Stimulated activated CD4-positive, alpha-beta T cell treated with anti-CD3 and anti-CD28 coated beads, Interleukin-2, amount 100 ng/mL, for 48 hours (primary cell): Measurements from ENCODE around the gene SLC9A7.
A peak's percentile ranks its signal among the peaks of the same experiment; 100 is the strongest.
"Not testable (repeated sequence)": the region's sequence is repeated elsewhere in the genome, so short reads cannot be mapped to it uniquely, and the experiment has no call there.

Source experiments
- DNase-seq, 2 donors: peaks; one replicate each; pipeline ENCODE4 v3.0.0-alpha.2; 2020

The SLC9A7 gene

GRCh38 chrX:46750889-46751288 lies 8.0 kb downstream of the SLC9A7 start:
- DNase-seq = no peak

DNA sequence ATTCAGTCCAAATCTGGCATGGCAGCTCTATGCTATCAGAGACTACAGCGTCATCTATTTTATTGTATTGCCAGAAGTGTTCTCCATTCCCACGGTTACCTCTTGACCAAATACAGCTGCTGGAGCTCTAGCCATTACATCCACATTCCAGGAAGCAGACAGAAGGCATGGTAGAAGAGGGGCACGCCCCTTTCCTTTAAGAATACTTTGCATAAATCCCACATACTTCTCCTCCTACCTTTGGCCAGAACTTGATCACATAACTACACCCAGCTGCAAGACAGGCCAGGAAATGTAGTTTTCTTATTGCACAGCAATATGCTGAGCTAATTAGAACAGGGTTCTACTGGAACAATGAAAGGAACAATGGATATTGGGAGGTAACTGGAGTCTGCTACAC lies 14.9 kb downstream of the SLC9A7 start:
- DNase-seq = no peak

- no peak for DNase-seq
Observed at GRCh38 chrX:46743046-46743445, 15.9 kb downstream of the SLC9A7 start.

- no peak for DNase-seq
Observed at GRCh38 chrX:46739736-46740135, 19.2 kb downstream of the SLC9A7 start.

DNA sequence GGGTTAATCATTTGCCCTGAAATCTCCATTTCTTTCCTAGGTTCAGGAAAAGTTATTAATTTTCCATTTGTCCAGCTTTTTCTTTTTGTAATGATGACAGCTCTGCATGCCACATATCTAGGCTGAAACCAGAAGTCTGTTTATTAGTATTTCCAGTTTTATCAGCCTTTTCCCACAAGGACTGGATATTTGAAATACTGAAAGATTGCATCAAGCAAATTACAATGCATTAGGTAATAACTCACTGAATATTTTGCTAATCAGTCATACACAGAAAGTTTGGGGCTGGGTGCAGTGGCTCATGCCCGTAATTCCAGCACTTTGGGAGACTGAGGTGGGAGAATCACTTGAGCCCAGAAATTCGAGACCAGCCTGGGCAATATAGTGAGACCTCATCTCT lies 21.5 kb downstream of the SLC9A7 start:
- DNase-seq = no peak

GRCh38 chrX:46737041-46737440 lies 21.9 kb downstream of the SLC9A7 start:
- no peak for DNase-seq

DNA sequence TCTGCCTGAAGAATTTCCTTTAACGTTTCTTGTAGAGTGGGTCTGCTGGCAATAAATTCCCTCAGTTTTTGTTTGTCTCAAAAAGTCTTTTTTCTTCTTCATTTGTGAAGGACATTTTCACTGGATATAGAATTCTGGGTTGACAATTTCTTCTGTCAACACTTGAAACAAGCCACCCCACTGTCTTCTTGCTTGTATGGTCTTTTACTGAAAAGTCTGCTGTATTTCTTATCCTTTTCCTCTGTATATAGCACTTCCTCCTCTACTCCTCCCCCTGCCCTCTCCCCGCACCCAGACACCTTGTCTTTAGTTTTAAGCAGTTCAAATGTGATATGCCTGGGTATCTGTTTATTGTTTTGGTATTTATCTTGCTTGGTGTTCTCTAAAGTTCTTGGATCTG lies 23.3 kb downstream of the SLC9A7 start:
- no peak for DNase-seq

DNA sequence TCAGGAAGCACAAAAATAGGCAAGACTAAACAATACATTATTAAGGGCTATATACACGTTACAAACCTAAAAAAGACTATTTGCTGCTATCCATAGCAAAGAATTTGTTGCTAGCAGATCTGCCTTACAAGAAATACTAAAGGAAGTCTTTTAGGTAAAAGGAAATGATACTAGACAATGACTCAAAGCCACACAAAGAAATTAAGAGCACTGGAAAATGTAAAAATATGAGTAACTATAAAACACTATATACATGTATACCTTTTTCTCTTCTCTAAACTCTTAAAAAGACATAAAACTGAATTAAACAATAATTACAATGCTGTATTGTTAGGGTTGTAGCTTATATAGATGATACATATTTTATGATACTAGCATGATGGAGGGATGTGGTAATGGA lies 25.7 kb downstream of the SLC9A7 start:
- no peak for DNase-seq

DNA sequence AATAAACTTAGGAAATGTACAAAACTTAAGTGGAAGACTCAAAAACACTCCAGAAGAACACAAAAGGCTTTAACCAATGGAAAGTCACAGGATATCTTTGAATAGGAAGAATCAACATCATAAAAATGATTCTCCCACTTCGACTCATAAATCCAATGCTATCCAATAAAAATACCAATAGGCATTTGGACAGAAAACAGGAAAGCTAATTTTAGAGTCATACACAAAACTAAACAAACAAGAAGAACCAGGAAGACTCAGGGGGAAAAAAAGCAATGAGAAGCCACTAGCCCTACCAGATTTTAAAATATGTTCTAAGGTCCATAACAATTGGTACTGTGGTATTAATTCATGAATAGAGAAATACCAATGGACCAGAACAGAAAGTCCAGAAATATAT lies 28.2 kb downstream of the SLC9A7 start:
- no peak for DNase-seq

GRCh38 chrX:46727441-46727840 lies 31.5 kb downstream of the SLC9A7 start:
- no peak for DNase-seq

GRCh38 chrX:46723569-46723927 lies 35.4 kb downstream of the SLC9A7 start:
- DNase-seq = not testable (repeated sequence)

- DNase-seq = no peak
Observed at GRCh38 chrX:46722742-46723568, 36.0 kb downstream of the SLC9A7 start.

- DNase-seq = no peak
Observed at GRCh38 chrX:46716796-46717195, 42.1 kb downstream of the SLC9A7 start.

DNA sequence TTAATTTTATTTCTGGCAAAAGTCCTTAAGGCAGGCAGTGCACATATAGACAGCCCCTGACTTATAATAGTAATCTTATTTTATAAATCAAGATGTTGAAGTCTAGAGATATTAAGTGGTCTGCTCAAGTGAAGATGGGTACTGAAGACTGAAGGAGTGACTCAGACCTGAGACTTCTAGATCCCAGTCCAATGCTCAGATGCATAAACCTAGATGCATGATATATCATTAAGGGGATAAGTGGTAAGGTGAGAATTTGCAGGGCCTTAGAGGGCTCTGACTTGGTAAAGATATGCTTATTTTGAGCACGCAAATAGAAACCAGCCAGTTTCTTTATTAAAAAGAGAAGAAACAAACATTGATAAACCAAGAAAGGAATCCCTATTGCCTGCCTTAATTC lies 42.9 kb downstream of the SLC9A7 start:
- DNase-seq = no peak

- no peak for DNase-seq
Observed at GRCh38 chrX:46715530-46715929, 43.4 kb downstream of the SLC9A7 start.

DNA sequence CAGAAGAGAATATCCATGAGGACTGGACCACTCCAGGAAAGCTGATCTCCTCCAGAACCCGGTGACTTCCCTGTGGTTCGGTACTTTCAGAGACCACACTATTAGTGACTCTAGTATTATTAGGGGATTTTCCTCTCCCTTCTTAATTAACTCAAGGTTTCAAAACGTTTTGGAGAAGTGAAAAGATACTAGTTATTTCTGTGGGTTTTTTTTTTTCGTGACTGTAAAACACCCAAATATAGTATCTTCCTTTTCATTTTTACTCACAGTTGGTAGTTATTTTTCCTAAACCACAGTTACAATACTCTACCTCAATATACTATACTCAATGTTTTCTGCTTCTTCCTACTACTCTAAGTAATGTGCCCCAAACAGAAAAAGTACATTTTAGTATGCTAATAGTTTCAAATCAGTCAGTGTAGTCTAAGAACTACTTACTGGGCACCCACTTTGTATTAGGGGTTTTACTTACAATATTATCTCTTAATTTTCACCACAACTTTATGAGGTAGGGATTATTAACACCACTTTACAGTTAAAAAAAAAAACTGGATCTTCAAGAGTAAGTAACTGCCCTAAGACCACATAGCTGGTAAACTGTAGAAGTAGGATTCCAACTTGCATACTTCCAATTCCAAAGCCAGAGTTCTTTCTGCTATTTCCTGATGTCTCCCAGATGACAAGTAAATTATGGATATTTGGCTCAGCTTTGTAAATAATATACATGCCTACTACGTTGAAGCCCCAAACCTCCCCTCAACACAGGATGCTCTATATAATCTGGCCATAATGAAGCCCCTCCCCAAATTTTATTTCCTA lies 45.0 kb downstream of the SLC9A7 start:
- no peak for DNase-seq

DNA sequence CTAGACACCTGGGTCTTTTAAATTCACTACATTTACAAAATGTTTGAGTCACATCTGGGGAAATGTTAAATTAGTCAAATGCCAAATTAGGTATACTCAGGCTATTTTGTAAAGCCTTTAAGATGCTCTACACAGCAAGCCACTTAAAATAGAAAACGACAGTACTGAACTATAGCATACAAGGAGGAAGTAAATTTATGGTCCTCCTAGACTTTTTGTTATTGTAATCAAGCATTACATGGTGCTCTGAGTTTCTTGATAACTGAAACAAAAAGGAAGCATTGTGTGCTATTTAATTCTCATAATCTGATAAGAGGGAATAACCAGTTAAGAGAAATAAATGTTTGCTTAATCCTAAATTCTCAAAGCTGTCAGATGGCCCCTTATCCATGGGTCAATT lies 46.2 kb downstream of the SLC9A7 start:
- no peak for DNase-seq

- no peak for DNase-seq
Observed at GRCh38 chrX:46710927-46711623, 47.8 kb downstream of the SLC9A7 start.

DNA sequence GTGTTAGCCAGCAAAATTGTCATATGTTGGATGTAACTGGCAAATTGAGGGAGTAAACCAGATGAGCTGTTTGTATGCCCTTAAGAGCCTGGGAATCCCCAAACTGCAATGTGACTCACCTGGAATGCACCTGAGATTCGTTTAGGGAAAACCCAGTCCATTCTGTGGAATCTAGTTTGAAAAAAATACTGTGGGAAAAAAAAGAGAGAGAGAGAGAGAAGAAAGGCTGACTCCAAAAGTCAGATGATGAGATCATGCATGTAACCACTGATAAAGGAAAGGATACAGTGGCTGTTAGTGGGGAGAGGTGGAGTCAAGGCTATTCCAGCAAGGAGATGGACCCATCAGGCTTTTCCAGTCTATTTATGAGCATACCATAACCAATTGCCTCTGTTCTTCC lies 48.5 kb downstream of the SLC9A7 start:
- no peak for DNase-seq

DNA sequence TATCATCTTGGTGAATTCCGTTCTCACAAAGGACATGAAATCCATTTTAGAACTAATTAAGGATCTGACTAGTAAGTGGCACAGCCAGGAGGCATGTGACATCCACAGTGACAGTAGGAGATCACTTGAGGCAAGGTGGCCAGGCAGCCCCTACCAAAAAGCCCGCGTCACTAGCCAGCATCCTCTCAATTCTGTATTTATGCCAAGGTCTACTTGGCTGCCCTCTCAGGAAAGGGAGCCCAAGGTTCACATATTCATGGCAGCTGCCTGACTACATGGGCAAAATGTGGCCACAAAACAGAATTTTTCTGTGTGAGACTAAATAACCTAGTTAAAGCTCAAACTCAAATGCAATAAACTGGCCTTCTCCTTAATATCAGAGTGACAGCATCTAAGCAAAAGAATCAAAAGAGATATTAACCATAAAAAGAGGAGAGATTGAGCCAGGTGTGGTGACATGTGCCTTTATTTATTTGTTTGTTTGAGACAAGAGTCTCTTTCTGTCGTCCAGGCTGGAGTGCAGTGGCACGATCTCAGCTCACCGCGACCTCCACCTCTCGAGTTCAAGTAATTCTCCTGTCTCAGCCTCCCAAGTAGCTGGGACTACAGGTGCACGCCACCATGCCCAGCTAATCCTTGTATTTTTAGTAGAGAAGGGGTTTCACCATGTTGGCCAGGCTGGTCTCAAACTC lies 51.5 kb downstream of the SLC9A7 start:
- DNase-seq = no peak

DNA sequence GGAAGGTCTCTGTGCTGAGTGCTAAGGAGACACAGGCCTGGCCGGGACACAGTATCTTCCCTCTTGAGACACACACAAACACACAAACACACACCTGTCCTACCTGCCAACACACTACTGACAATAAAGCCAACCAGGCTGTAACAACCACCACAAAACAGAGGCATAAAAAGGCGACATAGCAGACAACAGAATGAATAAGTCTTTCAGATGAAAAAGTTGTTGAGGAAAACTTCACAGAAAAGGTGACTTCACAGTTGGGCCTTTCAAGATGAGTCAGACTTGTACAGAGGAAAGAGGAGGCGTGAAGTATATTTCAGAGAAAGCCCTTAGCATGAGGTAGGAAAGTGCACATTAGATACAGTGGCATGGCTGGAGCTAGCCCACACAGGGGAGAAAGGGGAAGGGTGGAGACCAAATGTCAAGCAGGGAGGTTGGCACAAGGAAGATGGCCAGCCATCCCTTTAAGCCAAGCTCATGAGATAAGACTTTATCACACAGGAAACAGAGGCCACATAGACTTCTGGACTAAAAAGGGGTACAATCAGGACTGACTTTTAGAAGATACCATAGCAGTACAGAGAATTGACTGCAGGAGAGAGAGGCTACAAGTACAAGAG lies 54.0 kb downstream of the SLC9A7 start:
- peak in 1 of 2 donors; percentile 13 for DNase-seq

GRCh38 chrX:46703980-46704379 lies 54.9 kb downstream of the SLC9A7 start:
- DNase-seq = no peak

- DNase-seq = no peak
Observed at GRCh38 chrX:46698691-46699090, 60.2 kb downstream of the SLC9A7 start.
